Stomach (tissue), 9 donors: ENCODE results near the gene RGS6. TPM values are rescaled to one million over a fixed set of nuclear protein-coding genes. Genes with fewer than 3 reads are reported as not detected.

ENCODE experiments used
- DNase-seq, 2 donors: peaks; one replicate each; pipeline versions ENCODE4 v3.0.0 to v3.0.0-alpha.2; 2013 to 2019
- H3K27ac ChIP-seq, 5 donors: fragments of 200-600 bp in 4 of 5; sonication (generic) in 4 of 5; one replicate each; pipeline ENCODE4 v1.5.1; 2013 to 2019; ENCODE audit warnings: mild to moderate bottlenecking in 1 of 5, moderate library complexity in 1 of 5
- H3K27me3 ChIP-seq, 3 donors: fragments of 200-600 bp; sonication (generic); one replicate each; pipeline ENCODE4 v1.5.1; 2017 to 2019; ENCODE audit warnings: mixed run types in 1 of 3
- H3K36me3 ChIP-seq, 4 donors: fragments of 200-600 bp; sonication (generic); 1 replicate in 3 of 4; 2 replicates in 1 of 4; pipeline ENCODE4 v1.5.1; 2016 to 2019
- H3K4me1 ChIP-seq, 4 donors: fragments of 200-600 bp; sonication (generic); one replicate each; pipeline ENCODE4 v1.5.1; 2016 to 2019
- H3K4me3 ChIP-seq, 4 donors: fragments of 200-600 bp; sonication (generic) in 3 of 4; one replicate each; pipeline ENCODE4 v1.5.1; 2016 to 2019; ENCODE audit warnings: mild to moderate bottlenecking in 1 of 4
- H3K9me3 ChIP-seq, 4 donors: fragments of 200-600 bp; sonication (generic); one replicate each; pipeline ENCODE4 v1.5.1; 2016 to 2019
- EP300 ChIP-seq: sonication (generic); formaldehyde crosslinking; IDR thresholded peaks from one replicate; pipeline ENCODE4 v1.6.1; 2017; ENCODE audit warnings: antibody characterized with exemption
- POLR2A ChIP-seq, 4 donors: fragments of 450-650 bp; IDR thresholded peaks; one replicate each; pipeline ENCODE4 v1.6.1; 2016; ENCODE audit warnings: antibody characterized with exemption in 4 of 4, control low read depth in 2 of 4, mild to moderate bottlenecking in 1 of 4, moderate library complexity in 1 of 4
- POLR2AphosphoS5 ChIP-seq, 3 donors: sonication (generic); formaldehyde crosslinking; IDR thresholded peaks; one replicate each; pipeline ENCODE4 v1.6.1; 2016; ENCODE audit warnings: antibody characterized with exemption in 3 of 3
- WGBS, 5 donors: extraction: QIAGEN DNeasy Blood & Tissue Kit in 3 of 5; methylation state at CpG; one replicate each; pipeline versions ENCODE4 v1.1.5 to v1.1.7; 2013 to 2018; 5-methylcytosine and 5-hydroxymethylcytosine counted together
- intact Hi-C: fragments of 100-400 bp; cut with DNase I; formaldehyde crosslinking; loops from one replicate; pipeline ENCODE4 v1.15.1; 2023; ENCODE audit warnings: low total_unique reads
- polyA plus RNA-seq, 3 donors: library from polyadenylated mRNA; stranded (reverse); fragments of 200-250 nt; gene quantifications; one replicate each; pipeline ENCODE4 v1.2.3, GENCODE V29; 2013
- total RNA-seq, 5 donors: library from RNA; depleted of rRNA; stranded (reverse); fragments of >200 nt; gene quantifications; one replicate each; pipeline versions ENCODE4 v1.1.0 to v1.2.3, GENCODE V29; 2014 to 2016
- TF ChIP-seq, protein P1 (sequence below), 7 experiments: fragments of 450-650 bp in 4 of 7; fragments of 200-600 bp in 3 of 7; sonication (generic) in 3 of 7; IDR thresholded peaks; one replicate each; pipeline ENCODE4 v1.5.1; 2016 to 2019; ENCODE audit warnings: antibody characterized with exemption in 7 of 7, control low read depth in 2 of 7, mild to moderate bottlenecking in 1 of 7
- donor health status: healthy with polysubstance abuse.
- donor health status: Bipolar disorder and iron deficiency.
- donor health status: healthy.

RGS6 gene
- total and polyA plus RNA-seq, 8 donors = 0.25 to 18.0 (median 0.92) TPM; not detected in 1

DNA sequence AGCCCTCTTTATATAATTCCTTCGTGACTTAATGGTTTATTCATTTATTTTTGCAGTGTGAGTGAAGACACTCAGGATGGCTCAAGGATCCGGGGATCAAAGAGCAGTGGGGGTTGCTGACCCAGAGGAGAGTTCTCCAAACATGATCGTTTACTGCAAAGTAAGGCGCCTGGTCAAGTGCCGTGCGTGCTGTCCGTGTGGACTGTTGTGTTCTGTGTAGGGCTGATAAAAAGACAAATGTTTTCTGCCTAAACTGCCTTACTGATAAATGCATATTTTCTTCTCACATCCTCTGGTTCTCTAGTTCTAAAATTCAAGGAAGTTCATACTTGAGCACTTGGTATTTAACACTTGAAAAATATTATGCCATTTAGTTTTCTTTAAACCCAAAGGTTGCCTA lies 32.5 kb downstream of the RGS6 start:
- WGBS, 5 donors = 67 to 78% (median 72%) methylated on average over 7 of the region's 7 CpGs
- DNase-seq = no peak
- Histone ChIP-seq H3K4me1 (no peaks in the 10 kb centered on the region), H3K27ac (no peak overlapping the region), H3K36me3 (no peaks in the 10 kb centered on the region), H3K27me3 (no peaks in the 10 kb centered on the region), H3K9me3 (peaks cover 0 to 6% (median 0%) of the 10 kb centered on the region in 4 donors), H3K4me3 (no peak overlapping the region)
- intact Hi-C loops = no loop called here
- no peak for TF ChIP-seq EP300
- TF ChIP-seq POLR2A (IDR thresholded peaks at IDR 0.05) = no peak
- no peak for TF ChIP-seq POLR2AphosphoS5 (IDR thresholded peaks at IDR 0.05)
- TF ChIP-seq, protein P1, sequence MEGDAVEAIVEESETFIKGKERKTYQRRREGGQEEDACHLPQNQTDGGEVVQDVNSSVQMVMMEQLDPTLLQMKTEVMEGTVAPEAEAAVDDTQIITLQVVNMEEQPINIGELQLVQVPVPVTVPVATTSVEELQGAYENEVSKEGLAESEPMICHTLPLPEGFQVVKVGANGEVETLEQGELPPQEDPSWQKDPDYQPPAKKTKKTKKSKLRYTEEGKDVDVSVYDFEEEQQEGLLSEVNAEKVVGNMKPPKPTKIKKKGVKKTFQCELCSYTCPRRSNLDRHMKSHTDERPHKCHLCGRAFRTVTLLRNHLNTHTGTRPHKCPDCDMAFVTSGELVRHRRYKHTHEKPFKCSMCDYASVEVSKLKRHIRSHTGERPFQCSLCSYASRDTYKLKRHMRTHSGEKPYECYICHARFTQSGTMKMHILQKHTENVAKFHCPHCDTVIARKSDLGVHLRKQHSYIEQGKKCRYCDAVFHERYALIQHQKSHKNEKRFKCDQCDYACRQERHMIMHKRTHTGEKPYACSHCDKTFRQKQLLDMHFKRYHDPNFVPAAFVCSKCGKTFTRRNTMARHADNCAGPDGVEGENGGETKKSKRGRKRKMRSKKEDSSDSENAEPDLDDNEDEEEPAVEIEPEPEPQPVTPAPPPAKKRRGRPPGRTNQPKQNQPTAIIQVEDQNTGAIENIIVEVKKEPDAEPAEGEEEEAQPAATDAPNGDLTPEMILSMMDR (IDR thresholded peaks at IDR 0.05) = no peak

GRCh38 chr14:71966528-71966927 lies 34.3 kb downstream of the RGS6 start:
- DNase-seq = no peak
- WGBS, 5 donors = 64 to 77% (median 74%) methylated on average over 2 of the region's 2 CpGs
- TF ChIP-seq, protein P1 (IDR thresholded peaks at IDR 0.05) = no peak
- TF ChIP-seq POLR2A (IDR thresholded peaks at IDR 0.05) (no peak), EP300 (no peak), POLR2AphosphoS5 (IDR thresholded peaks at IDR 0.05) (no peak)
- no peaks in the 10 kb centered on the region for H3K4me1 ChIP-seq
- H3K27me3 ChIP-seq = no peaks in the 10 kb centered on the region
- intact Hi-C loops = no loop called here
- peaks cover 0 to 6% (median 0%) of the 10 kb centered on the region in 4 donors for H3K9me3 ChIP-seq
- H3K36me3 ChIP-seq = no peaks in the 10 kb centered on the region
- no peak overlapping the region for H3K27ac ChIP-seq
- no peak overlapping the region for H3K4me3 ChIP-seq

- TF ChIP-seq POLR2A (IDR thresholded peaks at IDR 0.05) (no peak), POLR2AphosphoS5 (IDR thresholded peaks at IDR 0.05) (no peak), EP300 (no peak)
- TF ChIP-seq, protein P1 (IDR thresholded peaks at IDR 0.05) = no peak
These were observed 35.5 kb downstream of the RGS6 start for GRCh38 chr14:71967704-71968103.

DNA sequence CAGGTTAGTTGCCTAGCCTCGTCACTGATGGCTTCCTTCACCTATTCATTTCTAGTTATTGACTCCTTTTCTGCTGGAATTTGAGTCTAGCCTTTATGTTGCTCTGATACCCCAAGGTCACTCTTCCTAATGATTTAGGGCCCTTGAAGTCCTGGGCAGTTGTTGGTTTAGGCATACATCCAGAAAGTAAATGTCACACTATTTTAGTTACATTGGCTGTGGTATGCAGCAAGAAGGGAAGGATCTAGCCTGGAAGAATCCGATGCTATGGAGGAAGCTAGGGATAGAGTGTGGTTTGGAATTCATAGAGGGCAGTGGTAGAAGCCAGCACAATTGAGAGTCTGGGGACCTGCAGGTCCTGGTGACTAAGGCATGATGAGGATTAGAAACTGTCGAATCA lies 38.0 kb downstream of the RGS6 start:
- intact Hi-C loops = no loop called here

More at GRCh38 chr14:71967704-71968103, 35.5 kb downstream of the RGS6 start:
- no peak for DNase-seq
- 48 to 76% (median 68%) methylated on average over 1 of the region's 1 CpG for WGBS, 5 donors
- Histone ChIP-seq H3K9me3 (peaks cover 0 to 6% (median 0%) of the 10 kb centered on the region in 4 donors), H3K36me3 (no peaks in the 10 kb centered on the region), H3K27ac (no peak overlapping the region), H3K4me3 (no peak overlapping the region), H3K27me3 (no peaks in the 10 kb centered on the region), H3K4me1 (no peaks in the 10 kb centered on the region)
- intact Hi-C loops = no loop called here

More for the DNA sequence above, 38.0 kb downstream of the RGS6 start:
- Histone ChIP-seq H3K27me3 (no peaks in the 10 kb centered on the region), H3K4me3 (no peak overlapping the region), H3K36me3 (no peaks in the 10 kb centered on the region), H3K4me1 (no peaks in the 10 kb centered on the region), H3K9me3 (peaks cover 0 to 6% (median 0%) of the 10 kb centered on the region in 4 donors), H3K27ac (no peak overlapping the region)
- DNase-seq = no peak
- TF ChIP-seq, protein P1 (IDR thresholded peaks at IDR 0.05) = no peak
- TF ChIP-seq POLR2AphosphoS5 (IDR thresholded peaks at IDR 0.05) (no peak), EP300 (no peak), POLR2A (IDR thresholded peaks at IDR 0.05) (no peak)
- WGBS, 5 donors = 62 to 76% (median 66%) methylated on average over 3 of the region's 3 CpGs
